ENCODE data around the gene SUSD3. TPM values are rescaled to one million over a fixed set of nuclear protein-coding genes. Genes with fewer than 3 reads are reported as not detected.

SUSD3 gene
- total RNA-seq, 1 donor: 0.09 TPM

DNA sequence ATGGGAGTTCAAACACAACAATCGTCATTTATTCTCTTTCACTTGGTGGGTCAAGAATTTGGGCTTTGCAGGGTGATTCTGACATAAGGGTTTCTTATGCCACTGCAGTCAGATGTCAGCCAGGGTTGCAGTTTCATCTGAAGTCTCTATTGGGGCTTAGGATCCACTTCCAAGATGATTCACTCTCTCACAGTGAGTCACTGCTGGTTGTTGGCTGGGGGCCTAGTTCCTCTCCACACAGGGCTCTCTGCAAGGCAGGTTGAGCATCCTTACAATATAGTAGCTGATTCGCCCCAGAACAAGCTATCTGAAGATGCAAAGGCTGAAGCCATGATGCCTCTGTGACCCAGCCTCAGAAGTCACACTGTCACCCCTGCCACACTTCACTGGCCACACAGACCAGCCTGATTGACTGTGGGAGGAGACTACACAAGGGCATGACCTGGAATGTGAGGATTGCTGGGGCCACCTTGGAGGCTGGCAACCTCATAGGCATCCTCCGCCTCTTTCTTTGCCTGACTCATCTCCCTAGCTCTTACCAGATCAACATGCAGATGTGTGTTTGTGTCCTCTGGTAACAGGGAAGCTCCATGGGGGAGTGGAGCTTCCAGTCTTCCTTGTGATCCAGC, 33.1 kb downstream of the SUSD3 start:
- TF ChIP-seq CTCF (IDR thresholded peaks at IDR 0.05; ENCODE audit: insufficient read depth, low read length): no peak
- no peak overlapping the region for H3K4me3 ChIP-seq (ENCODE audit: low read depth, low read length)
- peak; percentile 82 for DNase-seq (ENCODE audit: low read depth)

GRCh38 chr9:93092251-93092991, 33.9 kb downstream of the SUSD3 start:
- no peak overlapping the region for H3K4me3 ChIP-seq (ENCODE audit: low read depth, low read length)
- TF ChIP-seq CTCF (IDR thresholded peaks at IDR 0.05; ENCODE audit: insufficient read depth, low read length): no peak
- no peak for DNase-seq (ENCODE audit: low read depth)

GRCh38 chr9:93093127-93093876, 34.8 kb downstream of the SUSD3 start:
- no peak overlapping the region for H3K4me3 ChIP-seq (ENCODE audit: low read depth, low read length)
- TF ChIP-seq CTCF (IDR thresholded peaks at IDR 0.05; ENCODE audit: insufficient read depth, low read length): no peak
- no peak for DNase-seq (ENCODE audit: low read depth)

DNA sequence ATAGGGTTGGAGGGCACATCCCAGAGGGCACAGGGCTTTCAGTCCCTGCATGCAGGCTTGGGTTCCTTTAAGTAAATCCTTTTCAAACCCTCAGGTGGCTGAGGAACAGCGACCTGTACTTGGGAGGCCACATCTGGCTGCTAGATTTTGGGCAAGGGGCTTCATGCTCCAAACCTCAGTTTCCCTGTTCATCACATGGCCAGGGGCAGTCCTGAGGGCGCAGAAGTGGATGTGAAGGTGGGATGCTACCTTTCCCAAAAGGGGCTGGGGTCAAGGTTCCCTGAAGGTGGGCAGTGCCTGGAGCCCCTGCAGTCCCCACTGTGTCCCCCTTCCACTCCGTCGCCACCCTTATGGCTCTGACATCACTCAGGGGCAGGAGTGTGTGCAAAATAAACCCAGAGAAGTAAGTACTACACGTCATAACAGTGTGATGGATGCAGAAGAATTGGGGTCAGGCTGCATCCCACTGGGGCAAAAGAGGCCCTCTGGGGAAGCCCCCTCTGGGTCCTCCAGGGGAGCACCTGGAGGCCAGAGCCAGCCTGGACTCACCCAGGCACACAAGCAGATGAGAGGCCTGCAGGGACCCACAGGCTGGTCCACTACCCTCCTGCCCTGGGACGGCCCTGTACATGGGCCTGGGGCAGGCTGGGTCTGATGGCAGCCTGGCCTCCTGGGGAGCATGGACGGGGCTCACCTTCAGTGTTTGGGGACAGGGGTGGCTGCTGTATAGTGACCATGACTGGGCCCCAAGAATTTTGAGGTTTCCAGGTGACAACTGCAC, 35.6 kb downstream of the SUSD3 start:
- no peak for TF ChIP-seq CTCF (IDR thresholded peaks at IDR 0.05; ENCODE audit: insufficient read depth, low read length)
- DNase-seq (ENCODE audit: low read depth): no peak

DNA sequence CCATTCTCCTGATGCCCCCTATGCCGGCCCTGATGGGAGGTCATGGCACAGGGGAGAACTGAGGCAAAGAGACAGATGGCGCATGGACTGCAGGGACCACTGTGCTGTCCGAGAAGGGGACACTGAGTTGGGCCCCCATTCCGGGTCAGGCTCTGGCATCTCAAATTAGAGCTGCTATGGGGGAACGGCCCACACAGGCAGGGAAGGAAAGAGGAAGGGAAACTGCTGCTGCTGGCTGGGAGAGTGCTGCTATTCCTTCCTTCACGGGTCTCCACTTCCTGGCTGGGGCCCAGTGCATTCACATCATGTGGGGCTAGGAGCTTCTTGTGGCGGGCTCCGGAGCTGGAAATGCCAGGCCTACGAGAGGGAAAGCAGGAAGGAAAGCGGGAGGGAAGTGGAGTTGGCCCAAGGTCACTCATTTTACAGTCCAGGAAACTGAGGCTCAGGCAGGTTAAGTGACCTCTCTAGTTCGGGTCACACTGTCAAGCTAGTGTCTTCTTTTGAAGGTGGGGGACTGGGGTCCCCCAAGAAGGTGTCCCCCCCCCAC, 36.2 kb downstream of the SUSD3 start:
- no peak overlapping the region for H3K4me3 ChIP-seq (ENCODE audit: low read depth, low read length)
- no peak for TF ChIP-seq CTCF (IDR thresholded peaks at IDR 0.05; ENCODE audit: insufficient read depth, low read length)
- no peak for DNase-seq (ENCODE audit: low read depth)

More for the DNA sequence above, 35.6 kb downstream of the SUSD3 start:
- no peak overlapping the region for H3K4me3 ChIP-seq (ENCODE audit: low read depth, low read length)

All from fibroblast of the aortic adventitia (primary cell).